Measurements from ENCODE around the gene FXYD4. TPM values are rescaled to one million over a fixed set of nuclear protein-coding genes. Genes with fewer than 3 reads are reported as not detected.

Gene FXYD4
- total and polyA plus RNA-seq, 2 of the 8 experiments (the other 6 are each of a cell fraction or from before 2014, with no cell fraction given) = not detected

DNA sequence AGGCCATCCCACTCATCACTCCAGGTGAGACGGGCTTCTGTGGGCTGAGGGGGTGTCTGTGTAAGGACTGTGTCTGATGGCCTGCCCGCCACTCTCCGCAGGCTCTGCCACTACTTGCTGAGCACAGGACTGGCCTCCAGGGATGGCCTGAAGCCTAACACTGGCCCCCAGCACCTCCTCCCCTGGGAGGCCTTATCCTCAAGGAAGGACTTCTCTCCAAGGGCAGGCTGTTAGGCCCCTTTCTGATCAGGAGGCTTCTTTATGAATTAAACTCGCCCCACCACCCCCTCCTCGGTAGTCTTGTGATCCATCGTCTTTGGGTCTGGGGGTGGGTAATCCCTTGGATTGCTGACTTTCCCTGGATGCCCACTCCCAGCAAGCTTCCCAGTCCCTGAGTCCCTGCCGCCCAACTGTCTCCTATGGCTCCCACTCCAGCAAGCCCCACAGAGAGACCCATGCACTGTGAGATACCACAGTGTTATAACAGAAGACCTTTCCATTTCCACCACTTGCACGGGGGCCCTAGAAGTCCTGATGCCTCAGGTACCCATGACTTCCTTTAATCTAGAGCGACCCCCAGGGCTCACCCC lies 4.7 kb downstream of the FXYD4 start (continued):
- TF ChIP-seq, protein P1, sequence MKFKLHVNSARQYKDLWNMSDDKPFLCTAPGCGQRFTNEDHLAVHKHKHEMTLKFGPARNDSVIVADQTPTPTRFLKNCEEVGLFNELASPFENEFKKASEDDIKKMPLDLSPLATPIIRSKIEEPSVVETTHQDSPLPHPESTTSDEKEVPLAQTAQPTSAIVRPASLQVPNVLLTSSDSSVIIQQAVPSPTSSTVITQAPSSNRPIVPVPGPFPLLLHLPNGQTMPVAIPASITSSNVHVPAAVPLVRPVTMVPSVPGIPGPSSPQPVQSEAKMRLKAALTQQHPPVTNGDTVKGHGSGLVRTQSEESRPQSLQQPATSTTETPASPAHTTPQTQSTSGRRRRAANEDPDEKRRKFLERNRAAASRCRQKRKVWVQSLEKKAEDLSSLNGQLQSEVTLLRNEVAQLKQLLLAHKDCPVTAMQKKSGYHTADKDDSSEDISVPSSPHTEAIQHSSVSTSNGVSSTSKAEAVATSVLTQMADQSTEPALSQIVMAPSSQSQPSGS (IDR thresholded peaks at IDR 0.05; ENCODE audit: low read length) = no peak
- no peak for TF ChIP-seq HDAC2 (IDR thresholded peaks at IDR 0.05; ENCODE audit: borderline replicate concordance in 1 of 2, low read depth in 2 of 2, low read length in 2 of 2)
- TF ChIP-seq GABPA (IDR thresholded peaks at IDR 0.05; ENCODE audit: borderline replicate concordance, insufficient read depth, low read length) = no peak
- no peak for TF ChIP-seq SP1 (IDR thresholded peaks at IDR 0.05; ENCODE audit: low read depth, low read length)
- TF ChIP-seq TCF12 (IDR thresholded peaks at IDR 0.05; ENCODE audit: low read depth, low read length) = no peak
- TF ChIP-seq BACH1 (IDR thresholded peaks at IDR 0.05; ENCODE audit: low read length) = no peak
- no peak for TF ChIP-seq SAP30 (IDR thresholded peaks at IDR 0.05; ENCODE audit: insufficient read depth, insufficient replicate concordance, low read length)
- no peak for TF ChIP-seq HDAC6 (IDR thresholded peaks at IDR 0.05; ENCODE audit: low read depth, low read length)
- TF ChIP-seq FOSL1 (IDR thresholded peaks at IDR 0.05; ENCODE audit: insufficient read depth, low read depth, low read length) = no peak

Measured in H1 (cell line).